Adrenal gland (tissue), 5 donors: ENCODE results near the gene CNNM2.

Experiments
- CTCF ChIP-seq, 6 experiments: fragments of 450-650 bp in 4 of 6; fragments of 200-600 bp in 2 of 6; sonication (generic) in 1 of 6; IDR thresholded peaks; 1 replicate in 5 of 6; 2 replicates in 1 of 6; pipeline versions ENCODE4 v1.5.1 to v1.8.0; 2016 to 2021; ENCODE audit warnings: antibody characterized with exemption in 6 of 6, mild to moderate bottlenecking in 2 of 6, moderate library complexity in 1 of 6
- POLR2A ChIP-seq, 2 donors: fragments of 450-650 bp; IDR thresholded peaks; one replicate each; pipeline ENCODE4 v1.6.1; 2017; ENCODE audit warnings: antibody characterized with exemption in 2 of 2, mild to moderate bottlenecking in 2 of 2, moderate library complexity in 1 of 2
- donor health status: DM: no; HTN: no; CAD: no.

DNA sequence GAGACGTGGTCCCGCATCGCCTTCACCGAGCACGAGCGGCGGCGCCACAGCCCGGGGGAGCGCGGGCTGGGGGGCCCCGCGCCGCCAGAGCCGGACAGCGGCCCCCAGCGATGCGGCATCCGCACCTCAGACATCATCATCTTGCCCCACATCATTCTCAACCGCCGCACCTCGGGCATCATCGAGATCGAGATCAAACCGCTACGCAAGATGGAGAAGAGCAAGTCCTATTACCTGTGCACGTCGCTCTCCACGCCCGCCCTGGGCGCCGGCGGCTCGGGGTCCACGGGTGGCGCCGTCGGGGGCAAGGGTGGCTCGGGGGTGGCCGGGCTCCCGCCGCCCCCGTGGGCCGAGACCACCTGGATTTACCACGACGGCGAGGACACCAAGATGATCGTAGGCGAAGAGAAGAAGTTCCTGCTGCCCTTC lies 737 bp downstream of the CNNM2 start:
- TF ChIP-seq CTCF (IDR thresholded peaks at IDR 0.05) (no peak), POLR2A (IDR thresholded peaks at IDR 0.05) (no peak)
